Astrocyte (in vitro differentiated cells and primary cell): ENCODE data around the gene TBXAS1. TPM values are rescaled to one million over a fixed set of nuclear protein-coding genes. Genes with fewer than 3 reads are reported as not detected.

ENCODE experiments used
- DNase-seq: peaks from one replicate; pipeline ENCODE4 v3.0.0-alpha.2; 2010; ENCODE audit warnings: low read depth
- FAIRE-seq: peaks from 2 replicates; lab custom pipeline; 2011; peaks lifted over from hg19 to GRCh38; lab: Jason Lieb, UNC
- H2AFZ ChIP-seq: 2 replicates; pipeline ENCODE4 v1.6.0; 2012; ENCODE audit warnings: low read depth, low read length, inconsistent platforms
- H3K27ac ChIP-seq: 2 replicates; pipeline ENCODE4 v1.5.1; 2011; ENCODE audit warnings: low read depth, low read length, inconsistent platforms
- H3K27me3 ChIP-seq: 2 replicates; pipeline ENCODE4 v1.6.0; 2011; ENCODE audit warnings: low read length, inconsistent platforms; ENCODE audit not compliant: insufficient read depth
- H3K36me3 ChIP-seq: 2 replicates; pipeline ENCODE4 v1.5.1; 2011; ENCODE audit warnings: low read length, inconsistent platforms; ENCODE audit not compliant: insufficient read depth
- H3K4me1 ChIP-seq: 2 replicates; pipeline ENCODE4 v1.5.1; 2011; ENCODE audit warnings: low read length, inconsistent platforms; ENCODE audit not compliant: insufficient read depth
- H3K4me2 ChIP-seq: 2 replicates; pipeline ENCODE4 v1.6.0; 2012; ENCODE audit warnings: low read length, inconsistent platforms
- H3K4me3 ChIP-seq: 2 replicates; pipeline ENCODE4 v1.5.1; 2011; ENCODE audit warnings: low read depth, mild to moderate bottlenecking, low read length, inconsistent platforms; ENCODE audit not compliant: insufficient read depth
- H3K79me2 ChIP-seq: 2 replicates; pipeline ENCODE4 v1.6.0; 2012; ENCODE audit warnings: mild to moderate bottlenecking, low read length, inconsistent platforms; ENCODE audit not compliant: insufficient read depth
- H3K9ac ChIP-seq: 2 replicates; pipeline ENCODE4 v1.6.0; 2012; ENCODE audit warnings: mild to moderate bottlenecking, low read length, inconsistent platforms
- H3K9me3 ChIP-seq: 2 replicates; pipeline ENCODE4 v1.5.1; 2012; ENCODE audit warnings: low read depth, mild to moderate bottlenecking, low read length, inconsistent platforms; ENCODE audit not compliant: insufficient read depth
- H4K20me1 ChIP-seq: 2 replicates; pipeline ENCODE4 v1.6.0; 2012; ENCODE audit warnings: low read length, inconsistent platforms; ENCODE audit not compliant: insufficient read depth
- H3K27ac Mint-ChIP-seq: one replicate; pipeline ENCODE4 v1.8.0; 2021; ENCODE audit warnings: mild to moderate bottlenecking, mixed read lengths; ENCODE audit not compliant: unreplicated experiment
- H3K27me3 Mint-ChIP-seq: one replicate; pipeline ENCODE4 v1.8.0; 2021; ENCODE audit warnings: low read depth, mixed read lengths; ENCODE audit not compliant: unreplicated experiment
- H3K36me3 Mint-ChIP-seq: one replicate; pipeline ENCODE4 v1.8.0; 2021; ENCODE audit warnings: low read depth, mixed read lengths; ENCODE audit not compliant: unreplicated experiment
- H3K4me1 Mint-ChIP-seq: one replicate; pipeline ENCODE4 v1.8.0; 2021; ENCODE audit warnings: low read depth, mixed read lengths; ENCODE audit not compliant: unreplicated experiment
- H3K4me3 Mint-ChIP-seq: one replicate; pipeline ENCODE4 v1.8.0; 2021; ENCODE audit warnings: mild to moderate bottlenecking, moderate library complexity, mixed read lengths; ENCODE audit not compliant: unreplicated experiment
- H3K9me3 Mint-ChIP-seq: one replicate; pipeline ENCODE4 v1.8.0; 2021; ENCODE audit warnings: mild to moderate bottlenecking, mixed read lengths; ENCODE audit not compliant: unreplicated experiment
- CTCF ChIP-seq: IDR thresholded peaks from 2 replicates; pipeline ENCODE4 v1.5.1; 2011; ENCODE audit warnings: low read depth, mild to moderate bottlenecking, inconsistent platforms, low read length, moderate library complexity; ENCODE audit not compliant: insufficient read depth
- EZH2 ChIP-seq: IDR thresholded peaks from 2 replicates; pipeline ENCODE4 v1.6.1; 2012; ENCODE audit warnings: mild to moderate bottlenecking, low read length, inconsistent platforms; ENCODE audit not compliant: insufficient read depth
- total RNA-seq: library from RNA; stranded (reverse); gene quantifications from 2 replicates; pipeline ENCODE4 v1.2.1, GENCODE V29; 2021

TBXAS1 gene
- total RNA-seq, 1 donor from 2014 or later, result 1.1 TPM

- H3K36me3 Mint-ChIP-seq, result peaks cover 29% of the 10 kb centered on the region
- no peak overlapping the region for H2AFZ ChIP-seq
- no peaks in the 10 kb centered on the region for H3K9me3 ChIP-seq
- TF ChIP-seq CTCF (no peak), EZH2 (no peak)
- no peaks in the 10 kb centered on the region for H4K20me1 ChIP-seq
- no peak overlapping the region for H3K27ac ChIP-seq
- no peaks in the 10 kb centered on the region for H3K4me1 ChIP-seq
- peaks cover 2% of the 10 kb centered on the region for H3K36me3 ChIP-seq
- H3K9ac ChIP-seq, result no peak overlapping the region
- peaks cover 7% of the 10 kb centered on the region for H3K9me3 Mint-ChIP-seq
- H3K4me3 Mint-ChIP-seq, result no peak overlapping the region
- FAIRE-seq (no peak), DNase-seq (no peak)
- peaks cover 14% of the 10 kb centered on the region for H3K27me3 ChIP-seq
- H3K27ac Mint-ChIP-seq, result no peak overlapping the region
- H3K27me3 Mint-ChIP-seq, result peaks cover 25% of the 10 kb centered on the region
- H3K79me2 ChIP-seq, result no peaks in the 10 kb centered on the region
- no peak overlapping the region for H3K4me2 ChIP-seq
- H3K4me3 ChIP-seq, result no peak overlapping the region
- H3K4me1 Mint-ChIP-seq, result no peaks in the 10 kb centered on the region
Measured at GRCh38 chr7:140019172-140019571, 190.1 kb downstream of the TBXAS1 start.

DNA sequence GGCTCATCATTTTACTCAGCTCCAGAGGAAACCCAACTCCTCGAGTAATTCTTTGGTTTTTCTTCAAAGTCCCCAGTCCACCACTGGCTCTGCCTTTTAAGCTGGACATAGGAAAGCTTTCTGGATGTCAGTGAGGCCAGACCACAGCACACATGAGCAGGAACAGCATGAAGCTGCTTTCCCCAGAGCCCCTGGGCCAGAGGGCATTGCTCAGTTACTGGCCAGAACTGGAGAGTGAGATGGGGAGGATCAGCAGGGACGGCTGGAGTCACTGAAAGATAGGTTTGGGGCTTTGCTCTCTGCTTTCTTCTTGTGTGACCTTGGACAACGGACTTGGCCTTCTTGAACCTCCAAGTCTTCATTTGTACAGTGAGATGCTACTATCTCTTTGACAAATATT lies 190.5 kb downstream of the TBXAS1 start:
- H3K27ac Mint-ChIP-seq, result no peak overlapping the region
- H3K36me3 Mint-ChIP-seq, result peaks cover 31% of the 10 kb centered on the region
- FAIRE-seq, result no peak
- DNase-seq, result no peak
- TF ChIP-seq EZH2 (no peak), CTCF (no peak)
- Histone ChIP-seq H3K36me3 (peaks cover 2% of the 10 kb centered on the region), H3K79me2 (no peaks in the 10 kb centered on the region), H3K27ac (no peak overlapping the region), H3K4me1 (no peaks in the 10 kb centered on the region), H2AFZ (no peak overlapping the region), H3K9me3 (no peaks in the 10 kb centered on the region), H3K4me2 (no peak overlapping the region), H3K9ac (no peak overlapping the region), H3K27me3 (peaks cover 12% of the 10 kb centered on the region), H3K4me3 (no peak overlapping the region), H4K20me1 (no peaks in the 10 kb centered on the region)
- no peak overlapping the region for H3K4me3 Mint-ChIP-seq
- H3K27me3 Mint-ChIP-seq, result peaks cover 21% of the 10 kb centered on the region
- no peaks in the 10 kb centered on the region for H3K4me1 Mint-ChIP-seq
- peaks cover 4% of the 10 kb centered on the region for H3K9me3 Mint-ChIP-seq

DNA sequence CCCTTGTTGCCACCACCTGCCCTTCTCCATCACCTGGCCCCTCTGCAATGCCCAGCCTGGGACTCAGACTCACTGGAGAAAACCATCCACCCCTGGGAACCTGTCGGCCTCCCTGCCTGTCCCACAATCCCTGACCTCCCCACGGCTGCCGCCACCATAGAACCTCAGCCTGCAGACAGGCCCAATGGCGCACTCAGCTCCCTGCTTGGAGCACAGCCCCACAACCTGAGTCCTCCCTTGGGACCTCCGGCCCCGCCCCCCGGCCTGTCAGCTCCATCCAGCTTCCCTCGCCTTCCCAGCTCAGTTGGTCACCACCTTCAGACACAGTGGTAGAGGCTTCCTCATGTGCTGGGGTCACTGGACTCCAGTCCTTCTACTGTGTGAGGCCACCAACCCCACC lies 192.5 kb downstream of the TBXAS1 start:
- H3K36me3 Mint-ChIP-seq, result peaks cover 34% of the 10 kb centered on the region

More for the DNA sequence above, 192.5 kb downstream of the TBXAS1 start:
- H3K4me3 Mint-ChIP-seq, result no peak overlapping the region
- peaks cover 12% of the 10 kb centered on the region for H3K27me3 Mint-ChIP-seq
- H3K4me1 Mint-ChIP-seq, result no peaks in the 10 kb centered on the region
- H3K4me2 ChIP-seq, result no peak overlapping the region
- H3K9me3 ChIP-seq, result no peaks in the 10 kb centered on the region
- peaks cover 10% of the 10 kb centered on the region for H3K27me3 ChIP-seq
- H3K9me3 Mint-ChIP-seq, result peaks cover 4% of the 10 kb centered on the region
- no peak overlapping the region for H3K9ac ChIP-seq
- no peak for FAIRE-seq
- peaks cover 2% of the 10 kb centered on the region for H3K36me3 ChIP-seq
- H3K4me3 ChIP-seq, result no peak overlapping the region
- H3K79me2 ChIP-seq, result no peaks in the 10 kb centered on the region
- no peak for DNase-seq
- H3K4me1 ChIP-seq, result no peaks in the 10 kb centered on the region
- no peak for TF ChIP-seq EZH2
- TF ChIP-seq CTCF, result no peak
- no peak overlapping the region for H3K27ac ChIP-seq
- H2AFZ ChIP-seq, result no peak overlapping the region
- H3K27ac Mint-ChIP-seq, result no peak overlapping the region
- H4K20me1 ChIP-seq, result no peaks in the 10 kb centered on the region
